Measurements from ENCODE around the gene TEC.

Gene TEC

DNA sequence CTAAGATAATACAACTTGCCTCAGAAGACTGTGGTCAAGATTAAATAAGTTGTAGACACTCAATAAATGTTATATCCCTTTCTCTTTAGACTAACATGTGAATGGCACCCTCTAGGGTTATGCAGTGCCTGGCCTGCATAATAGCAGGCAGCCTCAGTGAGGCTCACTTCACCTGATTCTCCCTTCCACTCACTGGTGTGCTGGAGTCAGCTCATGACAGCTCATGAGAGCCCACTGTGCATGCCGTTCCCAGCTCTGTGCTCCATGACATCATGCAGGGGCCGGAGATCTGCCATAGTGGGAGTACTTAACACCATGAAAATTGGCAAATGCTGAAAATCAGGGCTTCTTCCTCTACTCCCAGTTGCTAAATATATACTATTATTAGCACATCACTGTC, 64.5 kb downstream of the TEC start:
- peak; percentile 42 for DNase-seq (ENCODE audit: low read depth)
- TF ChIP-seq, protein P1, sequence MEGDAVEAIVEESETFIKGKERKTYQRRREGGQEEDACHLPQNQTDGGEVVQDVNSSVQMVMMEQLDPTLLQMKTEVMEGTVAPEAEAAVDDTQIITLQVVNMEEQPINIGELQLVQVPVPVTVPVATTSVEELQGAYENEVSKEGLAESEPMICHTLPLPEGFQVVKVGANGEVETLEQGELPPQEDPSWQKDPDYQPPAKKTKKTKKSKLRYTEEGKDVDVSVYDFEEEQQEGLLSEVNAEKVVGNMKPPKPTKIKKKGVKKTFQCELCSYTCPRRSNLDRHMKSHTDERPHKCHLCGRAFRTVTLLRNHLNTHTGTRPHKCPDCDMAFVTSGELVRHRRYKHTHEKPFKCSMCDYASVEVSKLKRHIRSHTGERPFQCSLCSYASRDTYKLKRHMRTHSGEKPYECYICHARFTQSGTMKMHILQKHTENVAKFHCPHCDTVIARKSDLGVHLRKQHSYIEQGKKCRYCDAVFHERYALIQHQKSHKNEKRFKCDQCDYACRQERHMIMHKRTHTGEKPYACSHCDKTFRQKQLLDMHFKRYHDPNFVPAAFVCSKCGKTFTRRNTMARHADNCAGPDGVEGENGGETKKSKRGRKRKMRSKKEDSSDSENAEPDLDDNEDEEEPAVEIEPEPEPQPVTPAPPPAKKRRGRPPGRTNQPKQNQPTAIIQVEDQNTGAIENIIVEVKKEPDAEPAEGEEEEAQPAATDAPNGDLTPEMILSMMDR (conservative IDR thresholded peaks at IDR 0.05; ENCODE audit: control insufficient read depth, insufficient read depth, low read depth, low read length) = no peak
- H3K4me3 ChIP-seq (ENCODE audit: control insufficient read depth, low read depth, low read length) = no peak overlapping the region

GRCh38 chr4:48203819-48204218, 65.8 kb downstream of the TEC start:
- TF ChIP-seq, protein P1 (conservative IDR thresholded peaks at IDR 0.05; ENCODE audit: control insufficient read depth, insufficient read depth, low read depth, low read length) = no peak
- H3K4me3 ChIP-seq (ENCODE audit: control insufficient read depth, low read depth, low read length) = no peak overlapping the region
- DNase-seq (ENCODE audit: low read depth) = no peak

DNA sequence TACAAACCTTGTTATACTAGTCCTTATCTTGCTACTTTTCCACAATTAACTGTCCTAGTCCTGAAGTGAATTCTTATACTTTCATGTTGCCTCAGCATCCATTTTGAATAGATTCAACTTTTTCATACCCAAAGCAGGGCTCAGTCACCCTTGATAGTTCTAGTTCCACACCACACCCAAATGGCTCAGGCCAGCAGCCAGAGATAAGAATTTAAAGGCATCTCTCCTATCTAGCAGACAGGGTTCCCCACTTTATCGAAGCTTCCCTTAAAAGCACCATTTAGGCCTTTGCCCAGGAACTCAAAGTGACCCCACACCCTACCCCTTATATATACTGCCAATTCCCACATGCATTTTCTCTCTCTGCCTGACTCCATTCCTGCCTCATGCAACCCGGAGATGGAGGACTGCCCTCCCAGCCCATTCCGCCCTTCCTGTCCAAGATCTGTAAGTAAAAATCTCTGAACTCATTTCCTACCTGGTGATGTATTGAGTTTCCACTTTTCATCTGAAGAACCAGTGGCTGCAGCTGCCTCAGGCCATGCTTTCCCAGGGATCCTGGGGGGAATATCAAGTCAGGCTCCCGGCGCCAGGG, 71.9 kb downstream of the TEC start:
- TF ChIP-seq, protein P1 (conservative IDR thresholded peaks at IDR 0.05; ENCODE audit: control insufficient read depth, insufficient read depth, low read depth, low read length) = no peak
- no peak overlapping the region for H3K4me3 ChIP-seq (ENCODE audit: control insufficient read depth, low read depth, low read length)

GRCh38 chr4:48196758-48197504, 72.7 kb downstream of the TEC start:
- TF ChIP-seq, protein P1 (conservative IDR thresholded peaks at IDR 0.05; ENCODE audit: control insufficient read depth, insufficient read depth, low read depth, low read length) = no peak
- no peak for DNase-seq (ENCODE audit: low read depth)
- H3K4me3 ChIP-seq (ENCODE audit: control insufficient read depth, low read depth, low read length) = no peak overlapping the region

More for the DNA sequence above, 71.9 kb downstream of the TEC start:
- DNase-seq (ENCODE audit: low read depth) = no peak

GRCh38 chr4:48195853-48196252, 73.8 kb downstream of the TEC start:
- TF ChIP-seq, protein P1 (conservative IDR thresholded peaks at IDR 0.05; ENCODE audit: control insufficient read depth, insufficient read depth, low read depth, low read length) = no peak
- DNase-seq (ENCODE audit: low read depth) = no peak
- no peak overlapping the region for H3K4me3 ChIP-seq (ENCODE audit: control insufficient read depth, low read depth, low read length)

DNA sequence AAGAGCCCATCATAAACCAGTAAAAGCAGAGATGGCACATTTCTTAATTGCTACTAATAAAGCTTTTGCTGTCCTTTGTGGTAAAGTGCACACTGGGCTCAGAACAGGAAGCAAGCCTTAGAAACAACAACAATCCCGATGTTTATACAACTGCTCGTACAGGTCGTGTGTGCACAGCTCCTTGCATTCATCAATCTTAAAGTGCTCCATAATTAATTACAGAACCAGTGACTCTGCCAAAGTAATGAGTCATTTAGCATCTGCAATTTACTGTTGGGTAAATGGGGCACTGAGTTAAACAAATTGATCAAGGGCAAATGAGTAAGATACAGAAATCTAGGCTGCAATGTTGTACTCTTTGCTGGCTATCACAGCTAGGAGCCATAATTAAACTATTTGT, 74.3 kb downstream of the TEC start:
- no peak overlapping the region for H3K4me3 ChIP-seq (ENCODE audit: control insufficient read depth, low read depth, low read length)
- DNase-seq (ENCODE audit: low read depth) = peak; percentile 83
- TF ChIP-seq, protein P1 (conservative IDR thresholded peaks at IDR 0.05; ENCODE audit: control insufficient read depth, insufficient read depth, low read depth, low read length) = no peak

Measured in fibroblast of mammary gland (primary cell).